ENCODE results near the gene SELP.
"Not testable (repeated sequence)": the region's sequence is repeated elsewhere in the genome, so short reads cannot be mapped to it uniquely, and the experiment has no call there.

Gene SELP

DNA sequence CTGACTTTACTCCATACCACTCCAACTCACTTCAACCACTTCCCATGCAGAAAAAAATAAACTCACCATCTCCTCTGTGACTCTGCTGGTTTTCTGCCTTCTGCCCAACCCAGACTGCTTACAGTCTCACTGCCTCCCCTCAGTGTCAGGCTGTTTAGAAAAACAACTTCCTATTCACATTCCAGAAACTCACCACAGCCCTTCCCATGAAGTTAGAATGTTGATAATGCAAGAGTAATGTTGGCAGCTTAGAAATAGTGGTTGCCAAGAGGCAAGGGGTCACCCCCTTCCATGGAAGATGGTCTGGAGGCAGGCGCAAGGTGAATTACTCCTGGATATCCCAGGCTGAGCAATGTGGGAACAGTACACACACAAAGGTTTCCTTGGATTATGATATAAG is at the start of gene SELP:
Gene SELP, minus strand, starts transcription at position 119 of the 400 bp plus-strand sequence. Its CDS starts 50 bp downstream, at position 69.
- peaks cover 21% of the 10 kb centered on the region for H3K36me3 Mint-ChIP-seq
- H3K27ac Mint-ChIP-seq, result no peak within 1 kb of the TSS
- H3K27me3 Mint-ChIP-seq, result no peaks in the 10 kb centered on the region
- peaks cover 29% of the 10 kb centered on the region for H3K9me3 Mint-ChIP-seq
- no peak within 1 kb of the TSS for H3K4me3 Mint-ChIP-seq
- DNase-seq, result no peak
- CTCF ChIA-PET, result no interaction called here
- peaks cover 31% of the 10 kb centered on the region for H3K4me1 Mint-ChIP-seq

GRCh38 chr1:169679692-169680091 is 49.8 kb upstream of the SELP start:
- CTCF ChIA-PET, result interaction anchor here (1.2 to 1.9 kb wide), 4 partner anchors 9 to 93 kb away, joined by 3 to 8 read pairs (median 6); partner anchors contain the start of gene F5
- peaks cover 59% of the 10 kb centered on the region for H3K4me1 Mint-ChIP-seq
- no peak overlapping the region for H3K4me3 Mint-ChIP-seq
- H3K27me3 Mint-ChIP-seq, result no peaks in the 10 kb centered on the region
- no peak for DNase-seq
- peak overlapping the region; percentile 13 for H3K27ac Mint-ChIP-seq
- H3K9me3 Mint-ChIP-seq, result no peaks in the 10 kb centered on the region
- H3K36me3 Mint-ChIP-seq, result no peaks in the 10 kb centered on the region

DNA sequence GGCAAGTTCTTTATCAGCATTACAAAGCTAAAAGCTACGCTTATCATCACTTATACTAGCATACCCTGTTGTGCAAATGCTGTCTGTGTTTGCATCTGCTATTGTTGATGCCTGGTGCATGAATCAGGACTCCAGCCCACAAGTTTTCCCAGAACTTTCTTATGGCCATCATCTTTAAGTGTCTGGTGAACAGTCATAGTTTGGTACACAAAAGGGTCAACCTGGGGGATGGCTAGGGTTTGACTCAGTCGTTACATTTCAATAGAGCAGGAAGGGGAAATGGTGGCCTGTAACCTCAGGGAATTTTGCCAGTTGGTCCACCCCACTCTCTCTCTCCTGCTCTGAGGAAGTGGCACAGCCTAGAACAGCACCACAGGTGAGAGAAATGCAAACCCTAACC is 46.1 kb upstream of the SELP start:
- H3K4me3 Mint-ChIP-seq, result no peak overlapping the region
- H3K36me3 Mint-ChIP-seq, result peaks cover 10% of the 10 kb centered on the region
- H3K4me1 Mint-ChIP-seq, result peaks cover 53% of the 10 kb centered on the region
- no peak for DNase-seq
- H3K9me3 Mint-ChIP-seq, result peaks cover 12% of the 10 kb centered on the region
- no peaks in the 10 kb centered on the region for H3K27me3 Mint-ChIP-seq
- no peak overlapping the region for H3K27ac Mint-ChIP-seq
- CTCF ChIA-PET, result no interaction called here

GRCh38 chr1:169670836-169671235 is 40.9 kb upstream of the SELP start:
- Mint-ChIP-seq H3K9me3 (peaks cover 27% of the 10 kb centered on the region), H3K36me3 (peaks cover 25% of the 10 kb centered on the region), H3K27me3 (no peaks in the 10 kb centered on the region), H3K4me1 (peaks cover 57% of the 10 kb centered on the region), H3K27ac (peak overlapping the region; percentile 68), H3K4me3 (no peak overlapping the region)
- no peak for DNase-seq
- CTCF ChIA-PET, result interaction anchor here (1.0 to 2.6 kb wide), 4 partner anchors 10 to 69 kb away, joined by 3 to 7 read pairs (median 5); no protein-coding TSS in a partner anchor

DNA sequence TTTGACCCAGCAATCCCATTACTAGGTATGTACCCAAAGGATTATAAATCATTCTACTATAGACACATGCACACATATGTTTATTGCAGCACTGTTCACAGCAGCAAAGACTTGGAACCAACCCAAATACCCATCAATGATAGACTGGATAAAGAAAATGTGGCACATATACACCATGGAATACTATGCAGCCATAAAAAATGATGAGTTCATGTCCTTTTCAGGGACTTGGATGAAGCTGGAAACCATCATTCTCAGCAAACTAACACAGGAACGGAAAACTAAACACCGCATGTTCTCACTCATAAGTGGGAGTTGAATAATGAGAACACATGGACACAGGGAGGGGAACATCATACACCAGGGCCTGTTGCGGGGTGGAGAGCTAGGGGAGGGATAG is 40.3 kb upstream of the SELP start:
- not testable (repeated sequence) for H3K27ac Mint-ChIP-seq, H3K27me3 Mint-ChIP-seq, DNase-seq, H3K4me3 Mint-ChIP-seq
- Mint-ChIP-seq H3K4me1 (peaks cover 53% of the 10 kb centered on the region), H3K36me3 (peaks cover 25% of the 10 kb centered on the region), H3K9me3 (peaks cover 28% of the 10 kb centered on the region)
- CTCF ChIA-PET, result interaction anchor here (1.0 to 2.6 kb wide), 4 partner anchors 10 to 68 kb away, joined by 3 to 7 read pairs (median 5); no protein-coding TSS in a partner anchor

DNA sequence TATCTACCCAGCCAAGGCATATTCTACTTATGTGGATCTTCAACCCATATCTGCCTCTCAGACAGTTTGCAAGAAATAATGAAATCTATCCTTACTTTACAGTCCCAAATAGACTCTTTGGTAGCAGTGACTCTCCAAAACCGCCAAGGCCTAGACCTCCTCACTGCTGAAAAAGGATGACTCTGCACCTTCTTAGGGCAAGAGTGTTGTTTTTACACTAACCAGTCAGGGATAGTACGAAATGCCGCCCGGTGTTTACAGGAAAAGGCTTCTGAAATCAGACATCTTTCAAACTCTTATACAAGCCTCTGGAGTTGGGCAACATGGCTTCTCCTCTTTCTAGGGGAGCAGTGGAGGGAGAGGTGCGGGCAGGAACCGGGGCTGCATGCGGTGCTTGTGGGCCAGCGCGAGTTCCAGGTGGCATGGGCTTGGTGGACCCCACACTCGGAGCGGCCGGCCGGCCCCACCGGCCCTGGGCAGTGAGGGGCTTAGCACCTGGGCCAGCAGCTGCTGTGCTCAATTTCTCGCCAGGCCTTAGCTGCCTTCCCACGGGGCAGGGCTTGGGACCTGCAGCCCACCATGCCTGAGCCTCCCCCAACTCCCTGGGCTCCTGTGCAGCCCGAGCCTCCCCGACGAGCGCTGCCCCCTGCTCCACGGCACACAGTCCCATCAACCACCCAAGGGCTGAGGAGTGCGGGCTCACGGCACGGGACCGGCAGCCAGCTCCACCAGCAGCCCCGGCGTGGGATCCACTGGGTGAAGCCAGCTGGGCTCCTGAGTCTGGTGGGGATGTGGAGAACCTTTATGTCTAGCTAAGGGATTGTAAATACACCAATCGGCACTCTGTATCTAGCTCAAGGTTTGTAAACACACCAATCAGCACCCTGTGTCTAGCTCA is 38.0 kb upstream of the SELP start:
- Mint-ChIP-seq H3K4me3 (peak overlapping the region; percentile 21), H3K36me3 (peaks cover 27% of the 10 kb centered on the region), H3K9me3 (peaks cover 35% of the 10 kb centered on the region), H3K27ac (peak overlapping the region; percentile 92), H3K4me1 (peaks cover 59% of the 10 kb centered on the region)
- CTCF ChIA-PET, result interaction anchor here (0.7 kb wide), 1 partner anchor 26 kb away, joined by 3 read pairs; no protein-coding TSS in a partner anchor
- DNase-seq, result peak; percentile 40
- H3K27me3 Mint-ChIP-seq, result not testable (repeated sequence)

GRCh38 chr1:169667227-169667639 is 37.3 kb upstream of the SELP start:
- peaks cover 63% of the 10 kb centered on the region for H3K4me1 Mint-ChIP-seq
- CTCF ChIA-PET, H3K27me3 Mint-ChIP-seq, DNase-seq: not testable (repeated sequence)
- peaks cover 32% of the 10 kb centered on the region for H3K9me3 Mint-ChIP-seq
- H3K36me3 Mint-ChIP-seq, result peaks cover 24% of the 10 kb centered on the region
- H3K27ac Mint-ChIP-seq, result peak overlapping the region; percentile 92
- H3K4me3 Mint-ChIP-seq, result peak overlapping the region; percentile 21

DNA sequence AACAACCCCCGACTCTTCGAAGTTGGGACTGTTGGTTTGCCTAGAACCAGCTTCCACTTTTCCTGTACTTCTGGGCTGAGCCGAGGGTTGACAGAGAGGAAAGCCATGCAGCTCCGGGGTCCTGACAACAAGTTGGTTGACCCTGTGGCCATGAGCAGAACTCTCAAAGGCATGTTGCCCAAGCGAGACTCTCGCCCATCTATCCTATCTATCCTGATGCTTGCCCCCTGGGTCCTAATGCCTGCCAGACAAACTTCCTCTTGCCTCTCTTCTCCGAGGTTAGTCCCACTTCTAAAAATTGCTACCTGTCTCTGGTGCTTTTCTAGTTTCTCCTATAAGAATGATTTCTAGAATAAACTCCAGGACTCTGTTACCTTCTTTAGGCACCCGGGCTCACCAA is 32.8 kb upstream of the SELP start:
- DNase-seq, H3K27me3 Mint-ChIP-seq, CTCF ChIA-PET, H3K4me3 Mint-ChIP-seq, H3K27ac Mint-ChIP-seq: not testable (repeated sequence)
- H3K36me3 Mint-ChIP-seq, result peaks cover 39% of the 10 kb centered on the region
- peaks cover 63% of the 10 kb centered on the region for H3K4me1 Mint-ChIP-seq
- H3K9me3 Mint-ChIP-seq, result peaks cover 44% of the 10 kb centered on the region

DNA sequence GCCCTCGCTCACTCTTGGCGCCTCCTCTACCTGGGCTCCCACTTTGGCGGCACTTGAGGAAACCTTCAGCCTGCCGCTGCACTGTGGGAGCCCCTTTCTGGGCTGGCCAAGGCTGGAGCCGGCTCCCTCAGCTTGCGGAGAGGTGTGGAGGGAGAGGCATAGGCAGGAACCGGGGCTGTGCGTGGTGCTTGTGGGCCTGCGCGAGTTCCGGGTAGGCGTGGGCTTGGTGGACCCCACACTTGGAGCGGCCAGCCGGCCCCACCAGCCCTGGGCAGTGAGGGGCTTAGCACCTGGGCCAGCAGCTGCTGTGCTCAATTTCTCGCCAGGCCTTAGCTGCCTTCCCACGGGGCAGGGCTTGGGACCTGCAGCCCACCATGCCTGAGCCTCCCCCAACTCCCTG is 31.1 kb upstream of the SELP start:
- CTCF ChIA-PET, DNase-seq, H3K27ac Mint-ChIP-seq, H3K27me3 Mint-ChIP-seq, H3K4me3 Mint-ChIP-seq: not testable (repeated sequence)
- H3K9me3 Mint-ChIP-seq, result peaks cover 44% of the 10 kb centered on the region
- peaks cover 60% of the 10 kb centered on the region for H3K4me1 Mint-ChIP-seq
- peaks cover 39% of the 10 kb centered on the region for H3K36me3 Mint-ChIP-seq

- not testable (repeated sequence) for H3K27ac Mint-ChIP-seq, H3K27me3 Mint-ChIP-seq, DNase-seq, H3K4me3 Mint-ChIP-seq
- CTCF ChIA-PET, result interaction anchor here (0.9 kb wide), 1 partner anchor 73 kb away, joined by 3 read pairs; the partner anchor contains the start of gene F5
- peaks cover 37% of the 10 kb centered on the region for H3K9me3 Mint-ChIP-seq
- H3K4me1 Mint-ChIP-seq, result peaks cover 64% of the 10 kb centered on the region
- peaks cover 38% of the 10 kb centered on the region for H3K36me3 Mint-ChIP-seq
Observed at GRCh38 chr1:169658777-169659176, 28.9 kb upstream of the SELP start.

DNA sequence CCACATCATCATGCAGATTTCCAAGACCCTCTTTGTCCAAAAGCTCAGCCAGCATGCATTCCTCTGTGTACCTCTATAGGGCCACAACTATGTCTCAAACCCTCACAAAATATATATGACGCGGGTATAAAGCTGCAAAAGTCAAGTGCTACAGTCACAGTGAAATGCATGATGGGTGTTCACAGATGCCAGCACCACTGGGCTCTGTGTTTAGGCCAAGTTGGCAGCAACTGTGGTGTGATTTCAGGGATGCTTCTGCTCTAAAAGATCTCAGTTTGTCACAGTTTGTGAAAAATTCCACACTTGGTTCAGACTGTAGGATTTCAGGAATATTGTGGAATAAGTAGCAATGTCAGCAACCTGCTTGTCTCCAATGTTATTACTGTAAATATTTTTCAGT is 23.9 kb upstream of the SELP start:
- Mint-ChIP-seq H3K27ac (no peak overlapping the region), H3K27me3 (no peaks in the 10 kb centered on the region), H3K36me3 (peaks cover 25% of the 10 kb centered on the region), H3K4me1 (peaks cover 47% of the 10 kb centered on the region), H3K9me3 (peaks cover 15% of the 10 kb centered on the region), H3K4me3 (no peak overlapping the region)
- DNase-seq, result no peak
- CTCF ChIA-PET, result interaction anchor here (1.5 kb wide), 1 partner anchor 52 kb away, joined by 5 read pairs; no protein-coding TSS in a partner anchor

DNA sequence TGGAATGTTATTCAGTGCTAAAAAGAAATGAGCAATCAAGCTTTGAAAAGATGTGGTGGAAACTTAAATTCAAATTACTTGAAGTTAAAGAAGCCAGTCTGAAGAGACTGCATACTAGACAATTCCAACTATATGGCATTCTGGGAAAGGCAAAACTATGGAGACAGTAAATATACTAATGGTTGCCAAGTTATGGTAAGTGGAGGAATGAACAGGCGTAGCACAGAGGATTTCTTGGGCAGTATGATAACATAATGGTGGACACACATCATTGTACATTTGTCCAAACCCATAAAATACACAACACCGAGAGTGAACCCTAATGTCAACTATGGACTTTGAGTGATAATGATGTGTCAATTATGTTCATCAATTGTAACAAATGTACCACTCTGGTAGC is 21.1 kb upstream of the SELP start:
- H3K27me3 Mint-ChIP-seq, result no peaks in the 10 kb centered on the region
- H3K36me3 Mint-ChIP-seq, result peaks cover 25% of the 10 kb centered on the region
- peaks cover 14% of the 10 kb centered on the region for H3K9me3 Mint-ChIP-seq
- CTCF ChIA-PET, result interaction anchor here (1.8 kb wide), 1 partner anchor 49 kb away, joined by 7 read pairs; no protein-coding TSS in a partner anchor
- H3K4me3 Mint-ChIP-seq, result no peak overlapping the region
- no peak for DNase-seq
- H3K27ac Mint-ChIP-seq, result no peak overlapping the region
- H3K4me1 Mint-ChIP-seq, result peaks cover 35% of the 10 kb centered on the region

DNA sequence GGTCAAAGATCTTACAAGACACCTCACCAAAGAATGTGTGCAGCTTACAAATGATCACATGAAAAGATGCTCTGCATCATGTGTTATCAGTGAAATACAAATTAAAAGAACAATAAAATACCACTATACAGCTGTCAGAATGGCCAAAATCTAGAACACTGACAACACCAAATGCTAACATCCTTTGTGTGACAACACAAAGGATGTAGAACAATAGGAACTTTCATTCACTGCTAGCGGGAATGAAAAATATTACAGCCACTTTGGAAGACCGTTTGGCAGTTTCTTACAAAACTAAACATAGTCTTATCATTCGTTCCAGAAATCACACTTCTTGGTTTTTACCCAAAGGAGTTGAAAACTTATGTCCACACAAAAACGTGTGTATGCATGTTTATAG is 20.6 kb upstream of the SELP start:
- Mint-ChIP-seq H3K36me3 (peaks cover 25% of the 10 kb centered on the region), H3K4me1 (peaks cover 30% of the 10 kb centered on the region), H3K9me3 (peaks cover 14% of the 10 kb centered on the region), H3K4me3 (no peak overlapping the region), H3K27ac (no peak overlapping the region), H3K27me3 (no peaks in the 10 kb centered on the region)
- CTCF ChIA-PET, result interaction anchor here (1.3 to 1.8 kb wide), 2 partner anchors 49 to 66 kb away, joined by 3 to 7 read pairs; no protein-coding TSS in a partner anchor
- DNase-seq, result no peak

DNA sequence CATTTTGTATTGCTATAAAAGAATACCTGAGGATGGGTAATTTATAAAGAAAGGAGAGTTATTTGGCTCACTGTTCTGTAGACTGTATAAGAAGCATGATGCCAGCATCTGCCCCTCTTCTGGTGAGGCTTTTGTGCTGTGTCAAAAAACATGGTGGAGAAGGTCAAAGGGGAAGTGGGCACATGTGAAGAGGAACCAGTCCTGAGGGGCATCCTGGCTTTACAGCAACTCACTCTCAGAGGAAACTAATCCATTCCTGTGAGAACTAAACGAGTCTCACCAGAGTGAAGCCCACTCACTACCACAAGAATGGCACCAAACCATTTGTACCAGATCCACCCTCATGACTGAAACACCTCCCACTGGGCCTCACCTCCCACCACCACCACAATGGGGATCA is 18.8 kb upstream of the SELP start:
- H3K4me1 Mint-ChIP-seq, result peaks cover 27% of the 10 kb centered on the region
- CTCF ChIA-PET, result no interaction called here
- DNase-seq, result no peak
- H3K27me3 Mint-ChIP-seq, result no peaks in the 10 kb centered on the region
- H3K4me3 Mint-ChIP-seq, result no peak overlapping the region
- H3K36me3 Mint-ChIP-seq, result peaks cover 20% of the 10 kb centered on the region
- H3K9me3 Mint-ChIP-seq, result peaks cover 11% of the 10 kb centered on the region
- no peak overlapping the region for H3K27ac Mint-ChIP-seq

Measured in activated naive CD4-positive, alpha-beta T cell treated with anti-CD3 and anti-CD28 coated beads, Interleukin-2, amount 10 ng/mL, durations not matched to agents 7 days and 5 days (primary cell).